NT2/D1 (cell line): ENCODE results near the gene TECPR2.

Experiments
- DNase-seq: peaks from one replicate; pipeline ENCODE4 v3.0.0-alpha.2; 2011; ENCODE audit warnings: low read depth, low spot score
- H3K27me3 ChIP-seq: 2 replicates; pipeline ENCODE4 v1.6.0; 2011; ENCODE audit warnings: mild to moderate bottlenecking; ENCODE audit not compliant: insufficient read length, insufficient read depth
- H3K36me3 ChIP-seq: 2 replicates; pipeline ENCODE4 v1.6.1; 2011; ENCODE audit warnings: mild to moderate bottlenecking, low read length, mixed read lengths; ENCODE audit not compliant: insufficient read depth, insufficient read length
- H3K4me1 ChIP-seq: 2 replicates; pipeline ENCODE4 v1.5.1; 2011; ENCODE audit not compliant: insufficient read depth, insufficient read length
- H3K4me3 ChIP-seq: 2 replicates; pipeline ENCODE4 v1.5.1; 2011; ENCODE audit warnings: low read depth; ENCODE audit not compliant: insufficient read length
- H3K9ac ChIP-seq: 2 replicates; pipeline ENCODE4 v1.6.0; 2011; ENCODE audit warnings: low read depth; ENCODE audit not compliant: insufficient read length
- H3K9me3 ChIP-seq: 2 replicates; pipeline ENCODE4 v1.5.1; 2011; ENCODE audit warnings: mild to moderate bottlenecking, low read length; ENCODE audit not compliant: insufficient read depth
- SUZ12 ChIP-seq: IDR thresholded peaks from 2 replicates; pipeline ENCODE4 v1.6.1; 2011; ENCODE audit not compliant: insufficient read length, insufficient read depth; ENCODE audit errors: extremely low read depth
- YY1 ChIP-seq: IDR thresholded peaks from 2 replicates; pipeline ENCODE4 v1.6.1; 2011; ENCODE audit not compliant: insufficient read length, insufficient read depth
- ZNF274 ChIP-seq: IDR thresholded peaks from 2 replicates; pipeline ENCODE4 v1.6.1; 2011; ENCODE audit warnings: mild to moderate bottlenecking, low read depth, low read length

TECPR2 gene

DNA sequence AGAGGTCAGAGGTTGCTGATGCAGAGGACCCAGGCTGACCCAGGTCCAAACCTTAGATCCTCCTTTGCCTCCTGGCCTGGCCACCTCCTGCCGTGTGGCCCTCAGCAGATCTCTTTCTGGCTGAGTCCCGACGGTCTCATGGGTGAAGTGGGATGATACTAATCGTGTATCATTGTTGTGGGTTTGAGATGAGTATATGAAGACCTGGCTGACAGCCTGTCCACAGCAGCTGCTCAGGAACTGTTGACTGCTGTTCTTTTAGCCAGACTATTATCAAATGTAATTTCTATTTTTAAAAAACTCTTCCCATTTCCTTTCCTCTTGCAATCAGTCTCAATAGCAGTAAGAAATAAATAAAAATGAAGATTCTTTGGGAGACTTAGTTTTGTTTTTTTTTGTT is 101.3 kb downstream of the TECPR2 start:
- Histone ChIP-seq H3K9ac (no peak overlapping the region), H3K9me3 (peaks cover 9% of the 10 kb centered on the region; the same call in 1 of the 2 replicates), H3K27me3 (no peaks in the 10 kb centered on the region), H3K36me3 (peaks cover 15% of the 10 kb centered on the region), H3K4me1 (no peaks in the 10 kb centered on the region), H3K4me3 (no peak overlapping the region)
- no peak for TF ChIP-seq SUZ12
- no peak for TF ChIP-seq YY1
- no peak for TF ChIP-seq ZNF274
- no peak for DNase-seq

DNA sequence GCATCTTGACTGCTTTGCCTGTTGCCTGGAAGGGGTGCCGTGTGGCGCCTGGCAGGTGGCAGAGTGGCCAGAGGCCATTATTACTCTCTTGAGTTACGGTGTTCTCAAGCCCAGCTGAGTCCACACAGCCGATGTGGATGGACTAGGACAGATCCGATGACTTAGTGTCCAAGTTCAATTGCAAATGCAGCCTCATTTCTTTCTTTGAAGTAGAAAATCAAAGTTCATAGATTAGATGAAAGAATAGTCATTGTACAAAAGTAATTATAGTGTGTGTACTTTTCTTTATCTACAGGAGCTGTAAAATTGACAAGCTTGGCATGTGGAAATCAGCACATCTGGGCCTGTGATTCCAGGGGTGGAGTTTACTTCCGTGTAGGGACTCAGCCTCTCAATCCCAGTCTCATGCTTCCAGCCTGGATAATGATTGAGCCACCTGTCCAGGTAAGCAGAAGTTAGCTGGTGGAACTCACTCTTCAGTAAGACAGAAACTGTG is 102.2 kb downstream of the TECPR2 start:
- H3K9ac ChIP-seq: no peak overlapping the region
- no peaks in the 10 kb centered on the region for H3K4me1 ChIP-seq
- TF ChIP-seq YY1: no peak
- no peak for TF ChIP-seq SUZ12
- TF ChIP-seq ZNF274: no peak
- peaks cover 12% of the 10 kb centered on the region; the same call in 1 of the 2 replicates for H3K9me3 ChIP-seq
- H3K36me3 ChIP-seq: peaks cover 15% of the 10 kb centered on the region
- H3K4me3 ChIP-seq: no peak overlapping the region
- no peaks in the 10 kb centered on the region for H3K27me3 ChIP-seq
- no peak for DNase-seq

GRCh38 chr14:102469261-102469660 is 106.5 kb downstream of the TECPR2 start:
- no peak for TF ChIP-seq ZNF274
- TF ChIP-seq SUZ12: no peak
- Histone ChIP-seq H3K9me3 (peaks cover 12% of the 10 kb centered on the region; the same call in 1 of the 2 replicates), H3K27me3 (no peaks in the 10 kb centered on the region), H3K4me1 (no peaks in the 10 kb centered on the region), H3K36me3 (peaks cover 12% of the 10 kb centered on the region), H3K4me3 (no peak overlapping the region), H3K9ac (no peak overlapping the region)
- no peak for DNase-seq

GRCh38 chr14:102471921-102472790 is 109.4 kb downstream of the TECPR2 start:
- no peaks in the 10 kb centered on the region for H3K4me1 ChIP-seq
- no peaks in the 10 kb centered on the region for H3K27me3 ChIP-seq
- H3K9ac ChIP-seq: no peak overlapping the region
- no peak overlapping the region for H3K4me3 ChIP-seq
- no peak for TF ChIP-seq ZNF274
- no peak for TF ChIP-seq YY1
- TF ChIP-seq SUZ12: no peak
- H3K9me3 ChIP-seq: peaks cover 12% of the 10 kb centered on the region; the same call in 1 of the 2 replicates
- no peaks in the 10 kb centered on the region for H3K36me3 ChIP-seq
- DNase-seq: no peak

- no peak for TF ChIP-seq YY1
- no peak for TF ChIP-seq ZNF274
- TF ChIP-seq SUZ12: no peak
- Histone ChIP-seq H3K9me3 (peaks cover 12% of the 10 kb centered on the region; the same call in 1 of the 2 replicates), H3K9ac (no peak overlapping the region), H3K4me3 (no peak overlapping the region), H3K27me3 (no peaks in the 10 kb centered on the region), H3K36me3 (no peaks in the 10 kb centered on the region), H3K4me1 (no peaks in the 10 kb centered on the region)
- DNase-seq: no peak
Observed at GRCh38 chr14:102472791-102473150, 110.0 kb downstream of the TECPR2 start.

GRCh38 chr14:102473559-102473958 is 110.8 kb downstream of the TECPR2 start:
- Histone ChIP-seq H3K36me3 (no peaks in the 10 kb centered on the region), H3K4me3 (no peak overlapping the region), H3K27me3 (no peaks in the 10 kb centered on the region), H3K9me3 (peaks cover 7% of the 10 kb centered on the region; the same call in 1 of the 2 replicates), H3K4me1 (no peaks in the 10 kb centered on the region), H3K9ac (no peak overlapping the region)
- TF ChIP-seq YY1 (no peak), ZNF274 (no peak), SUZ12 (no peak)
- no peak for DNase-seq

DNA sequence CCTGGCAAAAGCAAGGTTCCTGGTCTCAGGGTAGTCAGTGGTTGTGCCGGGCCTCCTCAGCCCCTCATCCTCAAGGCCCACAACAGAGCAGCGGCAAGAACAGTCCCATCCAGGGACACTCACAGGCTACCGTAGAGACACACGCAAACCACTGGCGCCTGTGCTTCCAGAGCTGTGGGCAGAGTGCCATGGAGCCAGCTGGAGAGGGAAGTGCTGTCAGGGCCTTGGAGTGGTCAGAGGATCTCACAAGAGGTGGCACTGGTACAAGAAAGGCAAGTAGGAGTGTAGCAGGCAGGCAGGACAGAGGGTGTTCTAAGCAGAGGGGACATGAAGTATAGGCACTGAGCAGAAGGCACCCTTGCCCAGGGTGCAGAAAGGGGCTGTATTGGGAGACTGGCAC is 112.2 kb downstream of the TECPR2 start:
- Histone ChIP-seq H3K4me3 (no peak overlapping the region), H3K9me3 (no peaks in the 10 kb centered on the region), H3K27me3 (no peaks in the 10 kb centered on the region), H3K36me3 (no peaks in the 10 kb centered on the region), H3K4me1 (no peaks in the 10 kb centered on the region), H3K9ac (no peak overlapping the region)
- DNase-seq: no peak
- no peak for TF ChIP-seq YY1
- no peak for TF ChIP-seq ZNF274
- no peak for TF ChIP-seq SUZ12

DNA sequence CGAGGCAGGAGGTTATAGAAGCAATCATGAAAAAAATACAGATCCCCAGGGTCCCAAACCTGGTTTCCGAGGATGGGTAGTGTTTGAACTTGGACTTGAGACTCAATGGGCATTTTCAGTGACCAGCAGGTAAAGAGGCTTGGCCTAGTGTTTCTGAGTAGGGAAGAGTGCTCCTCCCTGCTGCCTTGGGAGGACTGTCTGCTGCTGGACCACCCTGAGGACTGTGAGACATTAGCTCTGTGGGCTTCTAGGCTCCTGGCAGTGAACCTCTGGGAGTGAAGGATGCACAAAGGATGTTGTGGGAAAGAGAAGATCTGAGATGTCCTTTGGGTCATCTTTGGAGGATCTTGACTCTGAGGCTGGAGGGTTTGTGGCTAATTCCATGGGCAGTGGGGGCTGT is 116.4 kb downstream of the TECPR2 start:
- DNase-seq: no peak
- Histone ChIP-seq H3K36me3 (no peaks in the 10 kb centered on the region), H3K4me3 (no peak overlapping the region), H3K4me1 (no peaks in the 10 kb centered on the region), H3K9ac (no peak overlapping the region), H3K27me3 (no peaks in the 10 kb centered on the region), H3K9me3 (no peaks in the 10 kb centered on the region)
- TF ChIP-seq YY1 (no peak), ZNF274 (no peak), SUZ12 (no peak)
